OCI-LY3 (cell line): ENCODE measurements around the gene RAB13.

Source experiments
- EZH2phosphoT487 ChIP-seq: fragments of 200-600 bp; shearing (Covaris generic); IDR thresholded peaks from 2 replicates; pipeline ENCODE4 v1.6.1; 2018; ENCODE audit warnings: antibody characterized with exemption, mixed run types, low read depth
- TF ChIP-seq, protein P1 (sequence below): fragments of 200-600, 300-600 bp; sonication (generic); IDR thresholded peaks from 2 replicates; pipeline ENCODE4 v1.5.1; 2014; ENCODE audit warnings: antibody characterized with exemption, low read length, low read depth

DNA sequence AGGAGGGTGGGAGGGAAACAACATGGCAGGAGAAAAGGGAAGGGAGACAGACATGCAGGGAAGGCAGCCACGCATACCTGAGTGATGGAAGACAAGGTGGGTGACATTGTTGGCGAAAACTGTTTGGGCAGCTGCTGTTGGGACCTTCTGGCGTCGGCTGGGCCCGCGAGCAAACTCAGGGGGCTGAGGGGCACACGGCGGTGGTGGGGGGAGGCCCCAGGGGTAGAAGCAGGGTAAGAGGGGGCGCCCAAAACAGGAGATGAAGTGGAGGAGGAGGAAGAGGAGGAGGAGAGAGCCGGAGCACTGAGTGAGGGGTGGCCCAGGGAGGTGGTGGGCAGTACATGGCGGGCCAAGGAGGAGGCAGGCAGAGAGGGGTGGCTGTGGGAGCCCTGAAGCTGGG lies 35.0 kb downstream of the RAB13 start:
- TF ChIP-seq, protein P1, sequence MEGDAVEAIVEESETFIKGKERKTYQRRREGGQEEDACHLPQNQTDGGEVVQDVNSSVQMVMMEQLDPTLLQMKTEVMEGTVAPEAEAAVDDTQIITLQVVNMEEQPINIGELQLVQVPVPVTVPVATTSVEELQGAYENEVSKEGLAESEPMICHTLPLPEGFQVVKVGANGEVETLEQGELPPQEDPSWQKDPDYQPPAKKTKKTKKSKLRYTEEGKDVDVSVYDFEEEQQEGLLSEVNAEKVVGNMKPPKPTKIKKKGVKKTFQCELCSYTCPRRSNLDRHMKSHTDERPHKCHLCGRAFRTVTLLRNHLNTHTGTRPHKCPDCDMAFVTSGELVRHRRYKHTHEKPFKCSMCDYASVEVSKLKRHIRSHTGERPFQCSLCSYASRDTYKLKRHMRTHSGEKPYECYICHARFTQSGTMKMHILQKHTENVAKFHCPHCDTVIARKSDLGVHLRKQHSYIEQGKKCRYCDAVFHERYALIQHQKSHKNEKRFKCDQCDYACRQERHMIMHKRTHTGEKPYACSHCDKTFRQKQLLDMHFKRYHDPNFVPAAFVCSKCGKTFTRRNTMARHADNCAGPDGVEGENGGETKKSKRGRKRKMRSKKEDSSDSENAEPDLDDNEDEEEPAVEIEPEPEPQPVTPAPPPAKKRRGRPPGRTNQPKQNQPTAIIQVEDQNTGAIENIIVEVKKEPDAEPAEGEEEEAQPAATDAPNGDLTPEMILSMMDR: no peak
- no peak for TF ChIP-seq EZH2phosphoT487
